CD4-positive, alpha-beta T cell (primary cell): Measurements from ENCODE around the gene LMF1. TPM values are rescaled to one million over a fixed set of nuclear protein-coding genes. Genes with fewer than 3 reads are reported as not detected.

Experiments
- ATAC-seq: fragments of 200-7000 bp; cut with Tn5 transposase; one replicate; pipeline ENCODE4 v1.10.0; 2022; ENCODE audit warnings: mild to moderate bottlenecking; ENCODE audit not compliant: poor library complexity
- CTCF ChIA-PET: fragments of 350-600 bp; sonication (Branson Sonifier 250); formaldehyde crosslinking; loops from one replicate; lab custom pipeline; 2021; ENCODE audit warnings: antibody characterized with exemption, inconsistent platforms; lab: Charles Lee
- POLR2A ChIA-PET: fragments of 350-600 bp; sonication (Branson Sonifier 250); formaldehyde crosslinking; loops from one replicate; lab custom pipeline; 2021; ENCODE audit warnings: antibody characterized with exemption, inconsistent platforms; lab: Charles Lee
- DNase-seq, 14 experiments: peaks; one replicate each; pipeline ENCODE4 v3.0.0-alpha.2; 2013 to 2020; ENCODE audit warnings: mixed read lengths in 2 of 14
- H3K27ac ChIP-seq, 2 donors: one replicate each; pipeline versions ENCODE4 v1.5.1 to v1.7.0; 2013; ENCODE audit warnings: low read length in 2 of 2, low read depth in 1 of 2, mild to moderate bottlenecking in 1 of 2
- H3K27me3 ChIP-seq, 2 experiments: 1 replicate in 1 of 2; 2 replicates in 1 of 2; pipeline versions ENCODE4 v1.6.1 to v1.7.0; 2013; ENCODE audit warnings: low read length in 2 of 2, control low read depth in 1 of 2, mild to moderate bottlenecking in 1 of 2, moderate library complexity in 1 of 2; ENCODE audit not compliant: insufficient read depth in 2 of 2, control insufficient read depth in 1 of 2
- H3K36me3 ChIP-seq: one replicate; pipeline ENCODE4 v1.6.1; 2013; ENCODE audit warnings: low read length, control low read depth; ENCODE audit not compliant: insufficient read depth
- H3K4me1 ChIP-seq: one replicate; pipeline ENCODE4 v1.6.1; 2013; ENCODE audit warnings: low read length, control low read depth; ENCODE audit not compliant: insufficient read depth
- H3K4me3 ChIP-seq: one replicate; pipeline ENCODE4 v1.5.1; 2013; ENCODE audit warnings: mild to moderate bottlenecking, low read length, moderate library complexity
- H3K9me3 ChIP-seq, 2 experiments: 1 replicate in 1 of 2; 2 replicates in 1 of 2; pipeline versions ENCODE4 v1.6.1 to v1.7.0; 2013; ENCODE audit warnings: low read length in 2 of 2, mild to moderate bottlenecking in 2 of 2, control low read depth in 1 of 2, moderate library complexity in 1 of 2; ENCODE audit not compliant: control insufficient read depth in 1 of 2, insufficient read depth in 1 of 2
- H3K27ac Mint-ChIP-seq: one replicate; pipeline ENCODE4 v1.8.0; 2020; ENCODE audit warnings: mixed read lengths
- H3K27me3 Mint-ChIP-seq: one replicate; pipeline ENCODE4 v1.8.0; 2021; ENCODE audit warnings: mixed read lengths
- H3K36me3 Mint-ChIP-seq: one replicate; pipeline ENCODE4 v1.8.0; 2021; ENCODE audit warnings: low read depth, mixed read lengths
- H3K4me1 Mint-ChIP-seq: one replicate; pipeline ENCODE4 v1.8.0; 2021; ENCODE audit warnings: low read depth, mixed read lengths
- H3K4me3 Mint-ChIP-seq: one replicate; pipeline ENCODE4 v1.8.0; 2020; ENCODE audit warnings: mild to moderate bottlenecking, mixed read lengths
- H3K9me3 Mint-ChIP-seq: one replicate; pipeline ENCODE4 v1.8.0; 2020; ENCODE audit warnings: mixed read lengths
- CTCF ChIP-seq: fragments of 200-600 bp; IDR thresholded peaks from one replicate; pipeline ENCODE4 v1.8.0; 2022; ENCODE audit warnings: antibody characterized with exemption, mild to moderate bottlenecking
- intact Hi-C, 2 experiments: fragments of 100-400 bp; cut with DNase I in 1 of 2; cut with micrococcal nuclease in 1 of 2; formaldehyde crosslinking; loops; one replicate each; pipeline versions ENCODE4 v1.15.1 to v1.9.0; 2023 to 2025; cut with DNase I, micrococcal nuclease
- total RNA-seq, 174 experiments: library from RNA in 2 of 174; stranded (reverse) in 2 of 174; gene quantifications; one replicate each; pipeline ENCODE4 v1.2.3 and lab custom pipeline; 2021 to 2026

Gene LMF1
- total RNA-seq, 2 experiments from 2014 or later: 26.8 to 27.6 TPM

GRCh38 chr16:908526-909155 is 62.1 kb downstream of the LMF1 start:
- DNase-seq: no peak
- H3K9me3 Mint-ChIP-seq: no peaks in the 10 kb centered on the region
- no peak for TF ChIP-seq CTCF

GRCh38 chr16:907842-908241 is 62.9 kb downstream of the LMF1 start:
- H3K4me3 ChIP-seq: no peak overlapping the region
- H3K27ac Mint-ChIP-seq: no peak overlapping the region
- no peak for TF ChIP-seq CTCF

More at GRCh38 chr16:908526-909155, 62.1 kb downstream of the LMF1 start:
- H3K4me3 ChIP-seq: no peak overlapping the region
- intact Hi-C loops: no loop called here
- no peak for ATAC-seq
- Mint-ChIP-seq H3K27ac (no peak overlapping the region), H3K4me1 (no peaks in the 10 kb centered on the region), H3K27me3 (no peaks in the 10 kb centered on the region), H3K36me3 (peaks cover 35% of the 10 kb centered on the region), H3K4me3 (no peak overlapping the region)
- peaks cover 12% of the 10 kb centered on the region for H3K36me3 ChIP-seq
- no peaks in the 10 kb centered on the region for H3K9me3 ChIP-seq
- CTCF ChIA-PET: no interaction called here
- POLR2A ChIA-PET: no interaction called here
- H3K27ac ChIP-seq: no peak overlapping the region
- no peaks in the 10 kb centered on the region for H3K27me3 ChIP-seq
- no peaks in the 10 kb centered on the region for H3K4me1 ChIP-seq

GRCh38 chr16:907361-907760 is 63.4 kb downstream of the LMF1 start:
- peaks cover 12% of the 10 kb centered on the region for H3K36me3 ChIP-seq
- ChIA-PET POLR2A (no interaction called here), CTCF (no interaction called here)
- Mint-ChIP-seq H3K27ac (no peak overlapping the region), H3K4me3 (no peak overlapping the region), H3K36me3 (peaks cover 35% of the 10 kb centered on the region), H3K27me3 (no peaks in the 10 kb centered on the region), H3K9me3 (no peaks in the 10 kb centered on the region), H3K4me1 (no peaks in the 10 kb centered on the region)
- TF ChIP-seq CTCF: no peak
- no peak for DNase-seq
- ATAC-seq: no peak
- no peaks in the 10 kb centered on the region for H3K27me3 ChIP-seq
- H3K4me3 ChIP-seq: no peak overlapping the region
- H3K9me3 ChIP-seq: no peaks in the 10 kb centered on the region
- H3K4me1 ChIP-seq: no peaks in the 10 kb centered on the region
- H3K27ac ChIP-seq: no peak overlapping the region
- intact Hi-C loops: no loop called here

More at GRCh38 chr16:907842-908241, 62.9 kb downstream of the LMF1 start:
- no peaks in the 10 kb centered on the region for H3K9me3 ChIP-seq
- Mint-ChIP-seq H3K4me3 (no peak overlapping the region), H3K9me3 (no peaks in the 10 kb centered on the region), H3K27me3 (no peaks in the 10 kb centered on the region), H3K36me3 (peaks cover 35% of the 10 kb centered on the region), H3K4me1 (no peaks in the 10 kb centered on the region)
- peaks cover 12% of the 10 kb centered on the region for H3K36me3 ChIP-seq
- no peaks in the 10 kb centered on the region for H3K27me3 ChIP-seq
- ChIA-PET CTCF (no interaction called here), POLR2A (no interaction called here)
- H3K4me1 ChIP-seq: no peaks in the 10 kb centered on the region
- intact Hi-C loops: no loop called here
- no peak for ATAC-seq
- no peak for DNase-seq
- no peak overlapping the region for H3K27ac ChIP-seq
